NCI-H1105 treated with DMSO at 0.1 percent for 48 hours (cell line): ENCODE data around the gene WEE1.

Experiments used
- DNase-seq: peaks from one replicate; lab custom pipeline; 2025; lab: John Stamatoyannopoulos, UW

Gene WEE1

DNA sequence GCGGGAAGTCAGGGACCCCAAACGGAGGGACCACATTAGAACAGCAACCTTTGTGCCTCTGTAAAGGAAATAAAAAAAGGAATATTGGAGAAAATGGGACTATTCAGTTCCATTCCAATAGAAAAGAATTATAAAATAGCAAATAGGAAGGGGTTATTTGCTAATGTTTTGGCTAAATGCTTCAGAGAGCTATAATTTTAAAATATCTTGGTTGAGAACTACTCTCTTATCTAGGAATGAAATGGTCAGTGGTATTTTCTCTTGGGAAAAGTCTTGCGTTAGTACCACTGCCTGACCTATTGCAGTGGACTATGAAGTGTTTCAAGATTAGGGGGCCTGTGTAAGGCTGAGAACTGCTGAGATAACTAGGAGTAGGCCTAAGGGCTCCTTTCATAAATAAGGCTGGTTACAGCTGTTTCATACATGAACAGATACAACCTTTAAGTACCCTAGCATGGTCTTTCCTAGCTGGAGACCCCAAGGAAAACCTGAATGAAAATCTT, 6.9 kb upstream of the WEE1 start:
- no peak for DNase-seq

DNA sequence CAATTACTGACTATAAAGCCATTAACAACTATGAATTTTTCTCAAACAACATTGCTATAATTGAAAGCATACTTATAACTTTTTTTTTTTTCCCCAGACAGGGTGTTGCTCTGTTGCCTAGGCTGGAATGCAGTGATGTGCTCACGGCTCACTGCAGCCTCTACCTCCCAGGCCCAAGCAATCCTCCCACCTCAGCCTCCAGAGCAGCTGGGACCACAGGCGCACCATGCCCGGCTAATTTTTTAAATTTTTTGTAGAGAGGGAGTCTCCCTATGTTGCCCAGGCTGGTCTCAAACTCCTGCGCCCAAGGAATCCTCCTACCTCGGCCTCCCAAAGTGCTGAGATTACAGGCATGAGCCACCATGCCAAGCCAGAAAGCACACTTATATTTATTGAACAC, 6.1 kb upstream of the WEE1 start:
- DNase-seq: no peak

DNA sequence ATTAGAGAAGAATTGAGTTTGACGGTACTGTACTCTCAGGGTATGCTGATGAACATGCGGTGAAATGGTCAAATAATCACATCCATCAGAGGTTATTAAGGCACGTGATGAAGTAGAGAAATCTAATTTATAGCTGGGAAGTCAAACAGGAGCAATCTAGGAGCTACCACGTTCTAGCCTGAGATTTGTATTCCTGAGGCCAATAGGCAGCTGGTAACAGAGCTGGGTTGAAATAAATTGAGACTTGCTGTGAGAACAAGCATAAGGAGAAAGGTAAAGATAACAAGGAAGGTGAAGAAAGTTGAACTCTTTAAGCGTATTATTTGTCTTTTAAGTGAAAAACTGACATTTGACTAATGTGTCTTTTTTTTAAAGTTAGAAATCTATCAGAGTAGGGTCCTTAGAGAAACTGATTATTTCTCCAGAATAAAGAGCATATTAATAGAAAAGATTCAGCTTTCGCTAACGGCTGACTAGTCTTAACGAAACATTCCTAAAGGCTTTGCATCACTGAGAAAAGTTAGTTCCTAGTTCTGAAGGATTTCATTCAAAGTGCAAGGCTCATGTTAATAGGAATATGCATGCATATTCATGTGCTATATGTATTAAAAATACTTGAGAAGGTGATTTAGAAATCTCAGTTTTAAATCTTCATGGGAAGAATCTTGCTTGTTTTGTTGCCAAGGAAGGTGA, 5.2 kb upstream of the WEE1 start:
- no peak for DNase-seq

GRCh38 chr11:9568854-9569587, 4.4 kb upstream of the WEE1 start:
- DNase-seq: no peak

DNA sequence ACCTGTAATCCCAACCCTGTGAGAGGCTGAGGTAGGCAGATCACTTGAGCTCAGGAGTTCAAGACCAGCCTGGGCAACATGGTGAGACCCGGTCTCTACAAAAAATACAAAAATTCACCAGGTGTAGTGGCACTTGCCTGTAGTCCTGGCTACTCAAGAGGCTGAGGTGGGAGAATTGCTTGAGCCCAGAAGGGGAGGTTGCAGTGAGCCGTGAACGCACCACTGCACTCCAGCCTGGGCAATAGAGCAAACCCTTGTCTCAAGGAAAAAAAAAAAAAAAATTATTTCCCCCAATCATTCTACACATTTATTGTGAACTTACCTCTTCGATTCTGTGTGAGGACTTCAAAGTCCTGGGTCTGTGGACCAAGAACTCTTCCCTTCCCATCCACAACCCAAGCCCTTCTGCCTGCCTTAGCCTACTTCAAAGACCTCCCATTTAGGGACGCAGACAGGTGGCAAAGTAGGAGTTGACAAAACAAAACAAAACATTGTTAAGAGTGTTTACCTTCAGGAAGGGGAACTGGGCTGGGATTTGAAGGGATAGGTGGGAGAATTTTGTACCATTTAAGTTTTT, 3.8 kb upstream of the WEE1 start:
- no peak for DNase-seq

DNA sequence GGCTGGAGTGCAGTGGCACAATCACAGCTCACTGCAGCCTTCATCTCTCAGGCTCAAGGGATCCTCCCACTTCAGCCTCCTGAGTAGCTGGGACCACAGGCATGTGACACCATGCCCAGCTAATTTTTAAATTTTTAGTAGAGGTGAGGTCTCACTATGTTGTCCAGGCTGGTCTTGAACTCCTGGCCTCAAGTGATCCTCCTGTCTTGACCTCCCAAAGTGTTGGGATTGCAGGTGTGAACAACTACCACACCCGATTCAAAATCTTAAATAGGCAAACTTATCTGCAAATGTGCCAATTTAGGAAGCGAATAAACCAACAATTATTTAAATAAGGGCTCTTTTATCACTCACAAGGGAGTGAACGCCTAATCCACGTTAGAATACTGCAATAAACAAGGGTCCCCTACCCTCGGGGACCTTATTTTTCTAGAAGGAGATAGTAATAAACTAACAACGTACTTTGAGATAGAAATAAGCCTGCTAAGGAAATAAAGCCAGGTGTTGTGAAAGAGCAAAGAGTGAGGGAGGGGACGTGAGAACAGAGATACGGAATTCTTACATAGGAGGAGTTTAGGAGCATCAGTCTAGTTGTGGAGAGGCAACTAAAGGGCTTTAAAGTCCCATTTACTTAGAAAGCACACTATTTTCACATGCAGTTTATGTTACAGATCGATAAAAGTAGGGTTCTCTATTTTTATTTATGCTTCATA, 3.0 kb upstream of the WEE1 start:
- DNase-seq: no peak

DNA sequence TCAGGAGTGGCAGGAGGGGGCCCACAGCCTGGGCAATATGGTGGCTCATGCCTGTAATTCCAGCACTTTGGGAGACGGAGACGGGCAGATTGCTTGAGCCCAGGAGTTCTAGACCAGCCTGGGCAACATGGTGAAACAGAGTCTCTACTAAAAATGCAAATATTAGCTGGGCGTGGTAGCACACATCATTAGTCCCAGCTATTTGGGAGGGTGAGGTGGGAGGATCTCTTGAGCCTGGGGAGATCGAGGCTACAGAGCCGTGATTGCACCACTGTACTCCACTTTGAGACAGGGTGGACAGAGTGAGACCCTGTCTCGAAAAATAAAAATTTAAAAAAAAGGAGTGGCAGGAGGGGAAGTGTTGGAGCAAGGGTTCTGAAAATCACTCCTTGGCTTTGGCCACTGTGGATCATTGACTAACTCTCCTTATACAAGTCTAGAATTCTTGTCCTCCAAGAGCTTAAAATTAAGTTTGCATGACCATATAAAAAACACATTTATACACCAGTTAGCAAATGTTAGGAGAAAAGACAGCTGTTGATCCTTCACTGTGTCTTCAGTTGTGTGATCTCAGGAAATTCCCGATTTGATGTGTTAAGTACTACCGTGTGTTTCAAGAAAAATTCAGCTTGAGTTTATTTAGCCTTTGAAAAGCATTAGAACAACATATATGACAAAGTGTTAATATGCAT, 2.3 kb upstream of the WEE1 start:
- DNase-seq: no peak

GRCh38 chr11:9571763-9572115, 1.7 kb upstream of the WEE1 start:
- no peak for DNase-seq

- DNase-seq: no peak
These were observed 528 bp downstream of the WEE1 start for GRCh38 chr11:9573775-9574621.

DNA sequence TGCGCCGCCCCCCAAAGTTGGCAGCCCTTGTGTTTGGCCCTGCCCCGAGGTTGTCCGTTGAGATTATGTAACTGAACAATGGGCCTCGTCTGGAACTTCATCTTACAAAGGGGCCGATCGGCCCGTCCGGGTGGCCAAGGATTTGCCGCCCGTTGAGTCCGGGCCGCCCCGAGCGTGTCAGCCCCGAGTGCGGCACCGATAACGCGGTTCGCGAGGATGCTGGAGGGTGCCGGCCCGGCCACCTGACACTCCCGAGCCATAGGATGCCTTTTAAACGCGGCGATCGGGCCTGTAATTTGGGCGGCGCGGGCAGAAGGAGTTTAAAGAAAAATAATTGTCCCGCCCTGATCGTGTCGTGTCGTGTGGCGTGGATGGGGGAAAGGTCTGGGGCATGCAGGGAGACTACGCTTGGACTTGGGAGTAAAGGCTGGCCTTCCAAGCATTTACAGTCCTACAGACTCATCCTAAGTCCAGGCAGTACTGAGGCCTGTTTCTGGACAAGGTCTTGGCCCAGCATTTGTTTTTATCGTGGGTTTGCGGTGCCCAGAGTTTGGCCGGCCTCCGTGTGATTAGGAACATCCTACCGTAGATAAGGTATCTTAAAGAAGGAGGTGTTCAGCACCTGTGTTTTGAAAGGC, 1.3 kb downstream of the WEE1 start:
- no peak for DNase-seq

DNA sequence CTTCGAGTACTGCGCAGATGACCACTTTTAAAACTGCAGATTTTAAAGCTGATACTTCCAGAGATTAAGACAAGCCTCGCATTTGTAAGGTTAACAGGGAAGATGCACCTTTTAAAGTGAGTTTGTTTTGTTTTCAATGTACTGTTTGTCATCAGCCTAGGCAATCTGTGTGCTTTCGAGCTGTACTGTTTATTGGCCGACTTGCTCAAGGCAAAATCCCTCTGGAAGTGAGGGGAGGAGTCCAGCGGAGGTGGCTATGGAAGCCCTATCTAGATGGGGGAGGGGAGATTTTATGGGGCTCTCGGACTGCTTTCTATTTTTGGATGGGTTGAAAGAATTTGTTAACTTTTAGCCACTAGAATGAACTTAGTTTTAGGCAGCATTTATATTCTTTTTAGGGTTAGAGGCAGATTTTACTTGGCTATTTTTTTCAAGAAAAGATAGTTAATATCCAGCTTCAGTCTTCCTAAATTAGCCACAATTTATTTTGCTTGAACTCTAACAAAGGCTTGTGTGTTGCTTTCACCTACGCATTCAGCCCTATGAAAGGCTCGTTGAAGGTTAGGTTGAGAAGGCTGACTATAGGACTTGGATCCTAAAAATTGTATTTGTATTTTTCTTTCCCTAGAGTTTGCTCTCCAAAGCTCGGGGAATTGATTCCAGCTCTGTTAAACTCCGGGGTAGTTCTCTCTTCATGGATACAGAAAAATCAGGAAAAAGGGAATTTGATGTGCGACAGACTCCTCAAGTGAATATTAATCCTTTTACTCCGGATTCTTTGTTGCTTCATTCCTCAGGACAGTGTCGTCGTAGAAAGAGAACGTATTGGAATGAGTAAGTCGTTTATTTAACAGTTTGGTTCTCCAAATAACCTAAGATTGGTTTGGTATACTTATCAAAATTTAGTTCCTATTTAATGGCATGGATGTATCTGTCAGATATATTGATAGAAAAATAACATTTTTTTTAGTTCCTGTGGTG, 2.1 kb downstream of the WEE1 start:
- DNase-seq: peak; percentile 79

GRCh38 chr11:9576701-9577381, 3.4 kb downstream of the WEE1 start:
- DNase-seq: no peak

- DNase-seq: no peak
These were observed 4.1 kb downstream of the WEE1 start for GRCh38 chr11:9577556-9577955.

GRCh38 chr11:9580894-9581293, 7.4 kb downstream of the WEE1 start:
- DNase-seq: no peak

DNA sequence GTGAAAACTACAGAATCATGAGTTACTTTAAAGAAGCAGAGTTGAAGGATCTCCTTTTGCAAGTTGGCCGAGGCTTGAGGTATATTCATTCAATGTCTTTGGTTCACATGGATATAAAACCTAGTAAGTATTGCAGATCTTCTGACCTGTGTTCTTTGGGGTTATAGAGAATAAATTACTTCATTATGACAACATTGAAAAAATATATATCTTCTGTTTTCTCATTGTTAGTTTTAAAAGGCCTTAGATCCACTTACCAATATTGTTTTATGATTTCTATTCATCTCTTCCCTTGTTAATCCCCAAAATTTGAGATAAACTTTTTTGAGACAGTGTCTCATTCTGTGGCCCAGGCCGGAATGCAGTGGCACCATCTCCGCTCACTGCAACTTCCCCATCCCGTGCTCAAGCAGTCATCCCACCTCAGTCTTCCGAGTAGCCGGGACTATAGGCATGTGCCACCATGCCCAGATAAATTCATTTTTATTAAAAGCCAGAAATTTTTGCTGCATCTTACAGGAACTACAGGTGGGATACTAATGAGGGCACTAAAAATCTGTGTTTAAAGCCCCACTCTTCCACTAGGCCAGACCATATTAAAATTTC, 8.2 kb downstream of the WEE1 start:
- DNase-seq: no peak

DNA sequence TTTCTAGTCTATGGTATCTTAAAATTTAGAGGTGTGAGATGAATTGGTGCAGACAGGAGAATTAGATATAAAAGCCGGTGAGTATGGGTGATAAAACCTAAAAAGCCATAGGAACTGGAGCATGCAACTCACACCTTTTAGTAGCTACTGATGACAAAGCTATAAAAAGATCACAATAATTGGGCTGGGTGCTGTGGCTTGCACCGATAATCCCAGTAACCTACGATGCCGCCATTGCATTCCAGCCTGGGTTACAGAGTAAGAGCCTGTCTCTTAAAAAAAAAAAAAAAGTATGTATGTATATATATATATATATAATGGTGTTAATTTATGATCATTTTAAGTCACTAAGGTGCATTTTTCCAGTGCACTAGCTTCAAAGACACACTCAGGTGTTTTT, 17.2 kb downstream of the WEE1 start:
- DNase-seq: no peak

GRCh38 chr11:9594267-9595046, 21.0 kb downstream of the WEE1 start:
- DNase-seq: no peak
